KMS-11 (cell line): ENCODE data around the gene CCDC33.

Experiments
- H2AFZ ChIP-seq: fragments of 200-600 bp; sonication (generic); 2 replicates; pipeline ENCODE4 v1.6.1; 2016; ENCODE audit warnings: antibody characterized with exemption, mixed run types, low read depth
- H3K27ac ChIP-seq: fragments of 200-600 bp; sonication (generic); 2 replicates; pipeline ENCODE4 v1.6.1; 2016; ENCODE audit warnings: mild to moderate bottlenecking, mixed run types
- H3K27me3 ChIP-seq: fragments of 200-600 bp; sonication (generic); 2 replicates; pipeline ENCODE4 v1.6.1; 2017; ENCODE audit warnings: mild to moderate bottlenecking, low read depth, mixed run types, moderate library complexity; ENCODE audit not compliant: insufficient read depth
- H3K36me3 ChIP-seq: fragments of 200-600 bp; sonication (generic); 2 replicates; pipeline ENCODE4 v1.6.1; 2017; ENCODE audit warnings: mild to moderate bottlenecking, mixed run types; ENCODE audit not compliant: insufficient read depth
- H3K4me1 ChIP-seq: fragments of 200-600 bp; sonication (generic); 2 replicates; pipeline ENCODE4 v1.6.1; 2016; ENCODE audit warnings: mild to moderate bottlenecking, low read depth, mixed run types; ENCODE audit not compliant: poor library complexity, severe bottlenecking
- H3K4me2 ChIP-seq: fragments of 200-600 bp; sonication (generic); 2 replicates; pipeline ENCODE4 v1.7.0; 2016; ENCODE audit warnings: mild to moderate bottlenecking, mixed run types
- H3K4me3 ChIP-seq: fragments of 200-600 bp; sonication (generic); IDR thresholded peaks from 2 replicates; pipeline ENCODE4 v1.6.1; 2017; ENCODE audit warnings: low read depth, low read length, mixed read lengths; ENCODE audit not compliant: insufficient read depth
- H3K79me2 ChIP-seq: fragments of 200-600 bp; sonication (generic); 2 replicates; pipeline ENCODE4 v1.6.1; 2016; ENCODE audit warnings: low read depth, mixed run types; ENCODE audit not compliant: insufficient read depth
- H3K9ac ChIP-seq: fragments of 200-600 bp; sonication (generic); 2 replicates; pipeline ENCODE4 v1.6.1; 2016; ENCODE audit warnings: mild to moderate bottlenecking, mixed run types
- H4K20me1 ChIP-seq: fragments of 200-600 bp; sonication (generic); 2 replicates; pipeline ENCODE4 v1.6.1; 2016; ENCODE audit warnings: mild to moderate bottlenecking, mixed run types; ENCODE audit not compliant: insufficient read depth
- CTCF ChIP-seq: fragments of 200-600 bp; sonication (generic); conservative IDR thresholded peaks from 2 replicates; pipeline ENCODE4 v1.6.1; 2017; ENCODE audit warnings: low read depth, mild to moderate bottlenecking, antibody characterized with exemption, low read length, moderate library complexity, mixed read lengths

Gene CCDC33

GRCh38 chr15:74261685-74262084, 25.6 kb downstream of the CCDC33 start:
- H3K79me2 ChIP-seq: no peaks in the 10 kb centered on the region
- no peaks in the 10 kb centered on the region for H3K4me1 ChIP-seq
- no peak overlapping the region for H2AFZ ChIP-seq
- no peak overlapping the region for H3K27ac ChIP-seq
- H3K36me3 ChIP-seq: no peaks in the 10 kb centered on the region
- H3K4me2 ChIP-seq: no peak overlapping the region
- H3K27me3 ChIP-seq: peaks cover 78% of the 10 kb centered on the region
- H4K20me1 ChIP-seq: no peaks in the 10 kb centered on the region
- H3K4me3 ChIP-seq: no peak overlapping the region
- no peak for TF ChIP-seq CTCF
- H3K9ac ChIP-seq: no peak overlapping the region

GRCh38 chr15:74262151-74262550, 26.0 kb downstream of the CCDC33 start:
- Histone ChIP-seq H4K20me1 (no peaks in the 10 kb centered on the region), H3K79me2 (no peaks in the 10 kb centered on the region), H3K4me1 (no peaks in the 10 kb centered on the region), H3K36me3 (no peaks in the 10 kb centered on the region), H2AFZ (no peak overlapping the region), H3K4me3 (no peak overlapping the region), H3K4me2 (no peak overlapping the region), H3K27ac (no peak overlapping the region), H3K9ac (no peak overlapping the region), H3K27me3 (peaks cover 73% of the 10 kb centered on the region)
- no peak for TF ChIP-seq CTCF

- Histone ChIP-seq H2AFZ (no peak overlapping the region), H4K20me1 (no peaks in the 10 kb centered on the region), H3K9ac (no peak overlapping the region), H3K36me3 (no peaks in the 10 kb centered on the region), H3K4me2 (no peak overlapping the region), H3K27ac (no peak overlapping the region), H3K4me1 (no peaks in the 10 kb centered on the region), H3K4me3 (no peak overlapping the region), H3K79me2 (no peaks in the 10 kb centered on the region), H3K27me3 (peaks cover 70% of the 10 kb centered on the region)
- TF ChIP-seq CTCF: no peak
Observed at GRCh38 chr15:74262625-74263024, 26.5 kb downstream of the CCDC33 start.

GRCh38 chr15:74263466-74263865, 27.3 kb downstream of the CCDC33 start:
- no peaks in the 10 kb centered on the region for H4K20me1 ChIP-seq
- no peaks in the 10 kb centered on the region for H3K36me3 ChIP-seq
- H3K27ac ChIP-seq: no peak overlapping the region
- no peaks in the 10 kb centered on the region for H3K4me1 ChIP-seq
- no peak for TF ChIP-seq CTCF
- H3K4me2 ChIP-seq: no peak overlapping the region
- H3K27me3 ChIP-seq: peaks cover 72% of the 10 kb centered on the region
- H3K9ac ChIP-seq: no peak overlapping the region
- H2AFZ ChIP-seq: no peak overlapping the region
- H3K79me2 ChIP-seq: no peaks in the 10 kb centered on the region
- H3K4me3 ChIP-seq: no peak overlapping the region
